Activated CD8-positive, alpha-beta memory T cell treated with anti-CD3 and anti-CD28 coated beads, Interleukin-2, amount 50 U/mL, for 1 hour (primary cell): Measurements from ENCODE around the gene PON3.

Experiments
- DNase-seq: peaks from one replicate; pipeline ENCODE4 v3.0.0-alpha.2; 2020; ENCODE audit errors: extremely low read depth

PON3 gene

GRCh38 chr7:95340491-95340890 is 55.7 kb downstream of the PON3 start:
- DNase-seq = no peak

DNA sequence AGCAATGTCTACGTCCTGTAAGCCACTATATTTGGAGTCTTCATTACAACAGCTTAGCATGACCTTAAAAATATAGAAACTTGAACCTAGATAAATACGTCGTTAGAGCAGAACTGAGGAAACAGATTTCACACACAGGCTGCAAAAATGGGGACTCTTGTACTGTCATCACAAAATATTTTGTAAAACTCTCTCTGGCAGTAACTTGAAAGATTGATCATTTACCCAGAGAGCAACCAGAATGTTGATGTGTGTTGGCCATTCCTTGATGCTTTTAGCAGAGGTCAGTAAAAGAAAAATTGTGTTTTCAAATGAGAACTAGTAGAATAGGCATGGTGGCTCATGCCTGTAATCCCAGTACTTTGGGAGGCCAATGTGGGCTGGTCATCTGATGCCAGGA is 57.3 kb downstream of the PON3 start:
- DNase-seq = no peak

GRCh38 chr7:95335093-95335492 is 61.1 kb downstream of the PON3 start:
- DNase-seq = no peak

DNA sequence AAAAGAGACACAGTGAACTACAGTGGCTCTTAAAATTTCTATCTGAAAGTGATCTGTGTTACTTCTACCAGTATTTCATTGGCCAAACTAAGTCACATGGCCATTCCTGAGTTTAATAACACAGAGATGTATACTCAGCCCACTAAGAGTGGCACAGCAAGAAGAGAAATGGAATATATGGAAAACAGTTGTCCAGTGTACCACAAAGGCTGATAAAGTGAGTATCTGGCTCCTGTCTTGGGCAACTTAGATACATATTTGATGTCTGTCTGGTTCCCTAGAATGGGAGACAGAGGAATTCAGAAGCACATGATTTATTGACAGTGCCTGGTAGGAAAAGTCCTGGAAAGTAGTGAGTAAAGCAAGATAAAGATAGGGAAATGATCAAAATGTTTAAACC is 61.7 kb downstream of the PON3 start:
- DNase-seq = no peak

DNA sequence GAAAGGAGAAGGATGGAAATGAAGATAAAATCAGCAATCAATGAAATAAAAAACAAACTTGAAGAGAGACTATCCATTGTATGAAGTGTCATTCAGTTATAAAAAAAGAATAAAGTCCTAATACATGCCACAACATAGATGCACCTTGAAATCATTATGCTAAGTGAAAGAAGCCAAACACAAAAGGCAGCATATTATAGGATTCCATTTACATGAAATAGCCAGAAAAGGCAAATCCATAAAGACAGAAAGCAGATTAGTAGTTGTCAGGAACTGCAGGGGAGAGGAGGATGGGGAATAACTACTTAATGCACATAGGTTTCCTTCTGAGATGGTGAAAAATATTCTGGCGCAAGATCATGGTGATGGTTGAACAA is 65.2 kb downstream of the PON3 start:
- DNase-seq = no peak

GRCh38 chr7:95330204-95330960 is 65.8 kb downstream of the PON3 start:
- DNase-seq = no peak

- no peak for DNase-seq
Measured at GRCh38 chr7:95327356-95327755, 68.8 kb downstream of the PON3 start.

GRCh38 chr7:95324431-95324830 is 71.7 kb downstream of the PON3 start, which contains the start of gene PON1:
Gene PON1 (minus strand): TSS chr7:95324532. CDS start chr7:95324475, 57 bp downstream.
- no peak for DNase-seq

- no peak for DNase-seq
Measured at GRCh38 chr7:95323410-95324129, 72.6 kb downstream of the PON3 start.

DNA sequence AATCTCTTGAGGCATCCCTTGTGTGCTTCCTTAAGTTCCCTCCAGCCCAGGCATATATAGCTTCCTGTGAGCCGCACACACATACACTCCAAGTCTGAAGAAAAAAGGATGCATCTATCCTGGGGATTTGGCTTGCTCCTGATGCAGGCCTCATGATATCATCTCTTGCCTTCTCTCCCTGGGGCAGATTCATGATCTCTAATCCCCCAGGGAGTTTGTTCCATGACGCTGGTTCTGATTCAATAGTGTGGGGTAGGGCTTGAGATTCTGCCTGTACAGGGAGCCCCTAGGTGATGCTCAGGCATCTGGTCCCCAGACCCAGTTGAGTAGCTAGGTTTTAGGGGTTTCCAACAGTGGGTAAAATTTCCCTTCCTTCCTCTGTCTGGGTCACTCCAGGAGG is 73.3 kb downstream of the PON3 start:
- DNase-seq = no peak

DNA sequence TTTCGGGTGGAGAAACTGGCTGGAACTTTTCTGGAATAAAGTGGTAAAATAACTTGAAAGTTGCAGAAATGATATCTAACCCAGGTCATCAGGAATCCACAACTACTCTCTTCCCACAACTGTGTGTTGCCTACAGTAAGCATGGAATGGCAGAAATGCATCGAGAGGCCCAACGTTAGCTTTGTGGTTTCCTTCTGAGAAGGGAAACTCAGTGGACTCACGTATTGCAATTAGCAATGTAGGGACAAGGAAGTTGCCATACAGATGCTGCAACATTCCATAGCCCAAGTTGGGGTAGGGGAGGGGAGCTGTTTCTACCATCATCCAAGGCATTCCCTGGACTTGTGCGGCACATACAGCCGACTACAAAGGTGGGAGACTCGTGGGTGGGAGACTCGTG is 73.8 kb downstream of the PON3 start:
- no peak for DNase-seq

DNA sequence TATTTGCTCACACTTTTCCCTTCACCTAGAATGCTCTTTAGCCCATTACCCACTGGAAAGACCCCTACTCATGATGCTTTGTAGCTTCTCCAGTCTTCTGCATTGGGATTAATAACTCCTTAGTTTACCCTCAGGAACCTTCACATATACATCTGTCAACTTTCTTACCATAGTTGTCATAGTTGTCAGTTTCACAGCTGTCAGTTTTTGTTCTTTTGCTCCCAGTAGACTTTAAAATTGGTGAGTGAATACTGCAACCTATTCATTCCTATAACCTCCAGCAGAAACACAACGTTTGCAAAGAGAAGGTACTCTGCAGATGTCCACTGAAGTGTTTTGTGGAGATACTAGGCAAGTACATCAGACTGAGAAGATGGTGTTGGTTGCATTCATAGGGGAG is 74.5 kb downstream of the PON3 start:
- no peak for DNase-seq

DNA sequence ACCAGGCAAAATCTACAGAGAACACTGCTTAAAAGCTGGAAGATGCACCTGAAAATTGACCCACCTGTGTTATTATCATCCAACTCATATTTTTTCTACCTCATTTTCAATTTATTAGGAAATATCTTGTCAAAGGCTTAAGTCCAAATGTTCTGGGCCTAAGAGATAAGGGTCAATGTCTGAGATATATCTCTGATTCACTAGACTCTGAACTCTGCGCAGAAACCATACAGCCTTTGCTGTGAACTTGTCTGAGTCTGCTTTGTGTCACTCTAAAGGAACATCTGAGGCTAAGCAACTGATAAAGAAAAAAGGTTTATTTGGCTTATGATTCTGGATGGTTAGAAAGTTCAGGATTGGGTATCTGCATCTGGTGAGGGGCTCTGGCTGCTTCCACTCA is 75.5 kb downstream of the PON3 start:
- no peak for DNase-seq

DNA sequence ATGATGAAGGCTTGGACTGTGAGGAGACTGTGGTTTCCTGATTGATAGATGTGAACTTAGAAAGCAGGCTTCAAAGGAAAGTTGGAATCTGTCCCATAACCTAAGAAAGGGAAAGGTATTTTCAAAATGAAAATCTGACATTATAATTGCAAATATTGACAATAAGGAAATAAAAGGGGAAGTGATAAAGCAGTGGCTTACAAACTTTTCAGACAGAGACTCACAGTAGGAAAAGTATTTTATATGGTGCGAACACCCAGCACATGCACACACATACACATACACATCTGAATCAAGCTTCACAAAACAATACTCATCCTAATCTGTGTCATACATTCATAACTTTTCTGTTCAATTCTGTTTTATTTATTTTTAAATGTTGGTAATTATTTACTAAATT is 76.6 kb downstream of the PON3 start:
- DNase-seq = no peak

GRCh38 chr7:95318501-95319100 is 77.6 kb downstream of the PON3 start:
- DNase-seq = no peak

DNA sequence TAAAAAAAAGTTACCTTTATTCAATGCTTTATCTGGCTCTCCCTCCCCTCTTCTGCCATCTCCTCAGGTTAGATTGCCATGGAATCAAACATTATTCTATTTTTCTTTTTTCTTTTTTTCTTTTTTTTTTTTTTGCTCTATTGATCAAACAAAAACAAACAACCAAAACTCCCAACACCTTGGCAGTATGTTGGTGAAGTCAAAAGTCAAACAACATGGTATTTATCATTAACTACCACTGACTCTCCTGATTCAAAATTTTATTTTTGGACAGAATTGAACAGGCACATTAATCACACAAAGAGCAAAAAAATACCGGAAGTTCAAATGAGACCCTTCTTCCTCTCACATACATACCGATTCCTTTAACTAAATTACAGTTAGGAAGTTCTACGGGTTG is 78.2 kb downstream of the PON3 start:
- DNase-seq = no peak

DNA sequence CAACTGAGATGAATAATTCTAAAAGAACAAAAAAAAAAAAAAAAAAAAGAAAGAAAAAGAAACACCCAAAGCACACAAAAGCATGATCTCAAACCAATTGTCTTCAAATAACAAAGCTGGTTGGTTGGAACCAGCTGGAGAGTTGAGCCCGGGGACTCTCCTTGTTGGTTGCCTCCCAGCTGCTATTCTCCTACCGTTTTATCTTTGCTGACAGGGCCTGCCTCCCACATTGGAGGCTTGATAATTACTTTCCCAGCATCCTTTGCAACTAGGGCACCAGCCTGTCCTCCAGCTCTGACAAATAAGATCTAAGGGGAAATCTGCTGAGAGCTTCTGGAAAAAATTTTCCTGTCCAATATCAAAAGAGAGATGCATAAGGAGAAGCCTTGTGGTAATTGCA is 78.6 kb downstream of the PON3 start:
- no peak for DNase-seq

DNA sequence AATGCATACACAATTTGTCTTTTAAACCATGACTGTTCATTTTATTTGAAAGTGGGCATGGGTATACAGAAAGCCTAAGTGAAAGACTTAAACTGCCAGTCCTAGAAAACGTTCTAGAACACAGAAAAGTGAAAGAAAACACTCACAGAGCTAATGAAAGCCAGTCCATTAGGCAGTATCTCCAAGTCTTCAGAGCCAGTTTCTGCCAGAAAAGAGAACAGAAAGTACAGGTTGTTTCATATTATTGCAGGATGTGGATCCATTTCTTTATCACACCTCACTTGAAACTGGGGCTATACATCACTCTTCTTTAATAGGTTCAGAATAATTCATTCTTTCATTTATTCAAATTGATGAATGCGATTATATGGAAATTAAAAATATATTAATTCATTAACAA is 79.6 kb downstream of the PON3 start:
- no peak for DNase-seq

DNA sequence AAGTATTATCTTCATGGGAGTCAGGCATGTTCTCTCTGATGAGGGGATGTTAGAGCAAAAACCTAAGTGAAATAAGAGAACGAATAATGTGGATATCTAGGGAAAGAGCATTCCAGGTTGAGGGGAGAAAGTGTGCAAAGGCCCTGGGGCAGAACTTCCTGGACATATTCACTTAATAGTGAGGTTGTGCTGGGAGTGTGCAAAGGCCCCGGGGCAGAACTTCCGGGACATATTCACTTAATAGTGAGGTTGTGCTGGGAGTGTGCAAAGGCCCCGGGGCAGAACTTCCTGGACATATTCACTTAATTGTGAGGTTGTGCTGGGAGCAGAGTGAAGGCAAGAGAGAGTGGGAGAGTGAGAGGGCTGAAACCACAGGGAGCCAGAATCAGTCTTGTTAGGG is 83.6 kb downstream of the PON3 start:
- no peak for DNase-seq

DNA sequence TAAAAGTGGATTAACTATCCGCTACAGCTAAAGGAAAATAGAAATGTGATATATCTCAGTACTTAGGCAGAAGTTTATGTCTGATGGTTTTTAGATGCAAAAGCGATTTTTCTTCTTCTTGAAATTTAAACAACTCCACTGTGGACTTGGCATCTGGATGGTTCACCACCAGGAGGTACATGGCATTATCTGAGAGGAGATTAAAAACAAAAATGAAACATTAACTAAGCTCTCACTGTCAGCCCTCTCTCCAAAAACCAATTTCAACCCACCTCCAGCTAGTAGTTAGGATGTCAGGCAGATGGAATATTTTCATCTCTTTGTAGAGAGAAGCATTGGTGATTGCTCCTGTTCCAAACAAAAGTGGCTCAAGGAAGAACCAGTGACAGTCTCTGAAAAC is 84.8 kb downstream of the PON3 start:
- DNase-seq = no peak

DNA sequence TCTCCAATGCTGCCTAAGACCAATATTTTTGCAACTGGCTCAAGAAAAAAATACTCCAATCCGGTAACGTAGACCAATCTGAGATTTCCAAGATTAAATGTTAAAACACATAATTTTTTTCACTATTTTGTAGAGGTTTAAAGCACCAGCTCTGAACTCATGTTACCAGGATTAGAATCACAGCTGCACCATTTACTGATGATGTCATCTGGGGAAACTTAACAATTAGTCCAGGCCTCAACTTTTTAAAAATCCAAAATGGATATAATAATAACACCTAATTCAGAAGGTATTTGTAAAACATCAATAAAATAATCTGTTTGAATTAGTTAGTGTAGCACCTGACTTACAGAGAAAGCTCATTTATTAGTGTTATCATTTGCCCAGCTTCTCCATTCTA is 86.2 kb downstream of the PON3 start:
- no peak for DNase-seq
